WTC11 (cell line): Measurements from ENCODE around the gene C5orf15. TPM values are rescaled to one million over a fixed set of nuclear protein-coding genes. Genes with fewer than 3 reads are reported as not detected.

Source experiments
- CREM ChIP-seq: sonication (generic); formaldehyde crosslinking; IDR thresholded peaks from 2 replicates; pipeline ENCODE4 v1.8.1; 2022; ENCODE audit warnings: mild to moderate bottlenecking, missing genetic modification reagents, moderate library complexity
- FOXJ3 ChIP-seq: sonication (generic); formaldehyde crosslinking; IDR thresholded peaks from 2 replicates; pipeline ENCODE4 v1.9.0; 2021; ENCODE audit warnings: missing genetic modification reagents, mild to moderate bottlenecking, borderline replicate concordance
- IRF2 ChIP-seq: sonication (generic); formaldehyde crosslinking; IDR thresholded peaks from 2 replicates; pipeline ENCODE4 v1.8.0; 2022; ENCODE audit warnings: low read depth, missing genetic modification reagents, borderline replicate concordance
- NR2C2 ChIP-seq: sonication (generic); formaldehyde crosslinking; IDR thresholded peaks from 2 replicates; pipeline ENCODE4 v1.8.0; 2022; ENCODE audit warnings: mild to moderate bottlenecking, missing genetic modification reagents
- NR3C1 ChIP-seq: sonication (generic); formaldehyde crosslinking; conservative IDR thresholded peaks from 2 replicates; pipeline ENCODE4 v1.8.1; 2023; ENCODE audit warnings: low read depth, mild to moderate bottlenecking, missing genetic modification reagents
- OVOL2 ChIP-seq: fragments of 250-450 bp; sonication (Bioruptor Pico); IDR thresholded peaks from 2 replicates; pipeline ENCODE4 v1.9.0; 2021; ENCODE audit warnings: mild to moderate bottlenecking, borderline replicate concordance
- TCF7 ChIP-seq: sonication (generic); formaldehyde crosslinking; IDR thresholded peaks from 2 replicates; pipeline ENCODE4 v1.8.0; 2022; ENCODE audit warnings: mild to moderate bottlenecking, low read depth, missing genetic modification reagents, moderate library complexity
- ZNF121 ChIP-seq: sonication (generic); formaldehyde crosslinking; IDR thresholded peaks from 2 replicates; pipeline ENCODE4 v1.8.0; 2023; ENCODE audit warnings: missing genetic modification reagents
- ZNF219 ChIP-seq: sonication (generic); formaldehyde crosslinking; IDR thresholded peaks from 2 replicates; pipeline ENCODE4 v1.8.0; 2023; ENCODE audit warnings: missing genetic modification reagents, mild to moderate bottlenecking, borderline replicate concordance
- ZNF232 ChIP-seq: sonication (generic); formaldehyde crosslinking; IDR thresholded peaks from 2 replicates; pipeline ENCODE4 v1.8.0; 2022; ENCODE audit warnings: mild to moderate bottlenecking, missing genetic modification reagents
- ZNF425 ChIP-seq: fragments of 250-450 bp; sonication (Bioruptor Pico); conservative IDR thresholded peaks from 2 replicates; pipeline ENCODE4 v1.9.0; 2021; ENCODE audit warnings: mild to moderate bottlenecking
- ZNF532 ChIP-seq: fragments of 250-450 bp; sonication (Bioruptor Pico); IDR thresholded peaks from 2 replicates; pipeline ENCODE4 v1.9.0; 2021; ENCODE audit warnings: mild to moderate bottlenecking, borderline replicate concordance
- total RNA-seq: library from RNA; stranded (reverse); gene quantifications from 3 replicates; pipeline ENCODE4 v1.2.3, GENCODE V29; 2021
- TF ChIP-seq, protein P1 (sequence below): fragments of 250-450 bp; sonication (Bioruptor Pico); IDR thresholded peaks from 2 replicates; pipeline ENCODE4 v2.1.2; 2022; ENCODE audit warnings: mild to moderate bottlenecking, moderate library complexity
- TF ChIP-seq, protein P2 (sequence below): sonication (generic); formaldehyde crosslinking; IDR thresholded peaks from 2 replicates; pipeline ENCODE4 v1.8.0; 2022; ENCODE audit warnings: mild to moderate bottlenecking, missing genetic modification reagents
- TF ChIP-seq, protein P3 (sequence below): sonication (generic); formaldehyde crosslinking; conservative IDR thresholded peaks from 2 replicates; pipeline ENCODE4 v1.8.1; 2022; ENCODE audit warnings: mild to moderate bottlenecking, missing genetic modification reagents

C5orf15 gene
- total RNA-seq, 1 experiment from 2014 or later = 32.7 TPM

DNA sequence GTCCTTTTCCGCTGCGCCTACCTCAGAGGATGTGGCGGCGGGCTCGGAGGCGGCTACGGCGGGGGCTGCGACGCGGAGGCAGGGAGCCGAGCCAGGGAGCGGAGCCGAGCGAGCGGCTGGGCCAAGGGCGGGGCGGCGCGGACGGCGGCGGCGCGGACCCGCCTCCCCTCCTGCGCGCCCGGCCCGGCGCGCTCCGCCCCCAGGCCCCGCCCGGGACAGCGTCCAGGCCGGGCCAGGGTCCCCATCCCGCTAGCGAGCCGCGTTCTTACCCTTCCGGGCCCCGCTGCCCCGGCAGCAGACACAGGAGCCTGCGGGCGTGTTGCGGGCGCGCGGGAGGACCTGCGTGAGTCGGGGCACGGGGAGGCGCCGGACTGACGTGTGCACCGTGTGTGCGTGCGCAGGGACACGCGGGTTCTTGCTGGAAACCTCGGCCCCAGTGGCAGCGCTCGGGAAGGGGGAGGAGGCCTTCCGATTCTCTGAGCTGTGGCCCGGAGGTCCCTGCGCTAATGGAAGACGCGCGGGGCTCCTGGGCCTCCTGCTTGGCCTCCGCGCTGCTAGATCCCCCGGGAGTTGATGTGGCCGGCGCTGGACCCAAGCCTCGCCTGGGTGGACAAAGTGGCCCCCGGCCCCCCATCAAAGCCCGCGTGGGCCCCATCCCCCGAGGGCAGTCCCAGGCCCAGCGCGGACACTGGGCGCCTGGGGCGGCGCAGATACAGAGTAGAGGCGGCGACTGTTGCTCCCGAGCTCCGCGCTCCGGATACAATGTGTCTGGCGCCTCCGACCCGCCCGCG, 36.4 kb upstream of the C5orf15 start, which contains the start of gene VDAC1 (continued):
- peak; percentile 29; the same call in 1 of the 2 replicates for TF ChIP-seq CREM (CRISPR knock-in tag)
- no peak for TF ChIP-seq ZNF219
- TF ChIP-seq IRF2 (CRISPR knock-in tag) = no peak
- TF ChIP-seq FOXJ3 (CRISPR knock-in tag) = no peak
- TF ChIP-seq ZNF232 (CRISPR knock-in tag) = peak; percentile 62; the same call in 1 of the 2 replicates
- TF ChIP-seq, protein P1, sequence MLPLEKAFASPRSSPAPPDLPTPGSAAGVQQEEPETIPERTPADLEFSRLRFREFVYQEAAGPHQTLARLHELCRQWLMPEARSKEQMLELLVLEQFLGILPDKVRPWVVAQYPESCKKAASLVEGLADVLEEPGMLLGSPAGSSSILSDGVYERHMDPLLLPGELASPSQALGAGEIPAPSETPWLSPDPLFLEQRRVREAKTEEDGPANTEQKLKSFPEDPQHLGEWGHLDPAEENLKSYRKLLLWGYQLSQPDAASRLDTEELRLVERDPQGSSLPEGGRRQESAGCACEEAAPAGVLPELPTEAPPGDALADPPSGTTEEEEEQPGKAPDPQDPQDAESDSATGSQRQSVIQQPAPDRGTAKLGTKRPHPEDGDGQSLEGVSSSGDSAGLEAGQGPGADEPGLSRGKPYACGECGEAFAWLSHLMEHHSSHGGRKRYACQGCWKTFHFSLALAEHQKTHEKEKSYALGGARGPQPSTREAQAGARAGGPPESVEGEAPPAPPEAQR (CRISPR knock-in tag) = no peak
- no peak for TF ChIP-seq OVOL2
- no peak for TF ChIP-seq TCF7
- TF ChIP-seq NR3C1 = no peak
- TF ChIP-seq ZNF121 (CRISPR knock-in tag) = no peak
- no peak for TF ChIP-seq ZNF425 (CRISPR knock-in tag)
- TF ChIP-seq, protein P2, sequence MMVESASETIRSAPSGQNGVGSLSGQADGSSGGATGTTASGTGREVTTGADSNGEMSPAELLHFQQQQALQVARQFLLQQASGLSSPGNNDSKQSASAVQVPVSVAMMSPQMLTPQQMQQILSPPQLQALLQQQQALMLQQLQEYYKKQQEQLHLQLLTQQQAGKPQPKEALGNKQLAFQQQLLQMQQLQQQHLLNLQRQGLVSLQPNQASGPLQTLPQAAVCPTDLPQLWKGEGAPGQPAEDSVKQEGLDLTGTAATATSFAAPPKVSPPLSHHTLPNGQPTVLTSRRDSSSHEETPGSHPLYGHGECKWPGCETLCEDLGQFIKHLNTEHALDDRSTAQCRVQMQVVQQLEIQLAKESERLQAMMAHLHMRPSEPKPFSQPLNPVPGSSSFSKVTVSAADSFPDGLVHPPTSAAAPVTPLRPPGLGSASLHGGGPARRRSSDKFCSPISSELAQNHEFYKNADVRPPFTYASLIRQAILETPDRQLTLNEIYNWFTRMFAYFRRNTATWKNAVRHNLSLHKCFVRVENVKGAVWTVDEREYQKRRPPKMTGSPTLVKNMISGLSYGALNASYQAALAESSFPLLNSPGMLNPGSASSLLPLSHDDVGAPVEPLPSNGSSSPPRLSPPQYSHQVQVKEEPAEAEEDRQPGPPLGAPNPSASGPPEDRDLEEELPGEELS (CRISPR knock-in tag) = peak; percentile 37
- no peak for TF ChIP-seq NR2C2 (CRISPR knock-in tag)
- no peak for TF ChIP-seq ZNF532 (CRISPR knock-in tag)
- TF ChIP-seq, protein P3, sequence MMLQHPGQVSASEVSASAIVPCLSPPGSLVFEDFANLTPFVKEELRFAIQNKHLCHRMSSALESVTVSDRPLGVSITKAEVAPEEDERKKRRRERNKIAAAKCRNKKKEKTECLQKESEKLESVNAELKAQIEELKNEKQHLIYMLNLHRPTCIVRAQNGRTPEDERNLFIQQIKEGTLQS = no peak
